ENCODE data around the gene FRRS1L.

DNA sequence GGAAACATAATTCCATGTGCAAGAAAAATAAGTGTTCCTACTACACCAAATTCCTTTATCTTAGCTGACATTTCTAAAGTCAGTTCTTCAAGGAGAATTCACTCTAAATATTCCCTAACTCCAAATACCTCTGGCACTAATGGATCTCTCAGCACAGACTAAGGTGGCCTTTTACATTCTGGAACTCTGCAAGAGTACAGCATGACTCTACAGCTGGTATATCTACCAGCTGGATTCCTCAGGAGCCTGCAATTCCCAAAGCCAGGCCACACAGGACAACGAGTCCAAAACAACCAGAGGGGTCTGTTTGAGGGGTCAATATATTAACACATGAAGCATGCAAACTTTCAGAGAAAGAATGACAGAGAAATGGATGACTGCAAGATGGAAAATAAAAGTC is 74.5 kb downstream of the FRRS1L start:
- TF ChIP-seq, protein P1, sequence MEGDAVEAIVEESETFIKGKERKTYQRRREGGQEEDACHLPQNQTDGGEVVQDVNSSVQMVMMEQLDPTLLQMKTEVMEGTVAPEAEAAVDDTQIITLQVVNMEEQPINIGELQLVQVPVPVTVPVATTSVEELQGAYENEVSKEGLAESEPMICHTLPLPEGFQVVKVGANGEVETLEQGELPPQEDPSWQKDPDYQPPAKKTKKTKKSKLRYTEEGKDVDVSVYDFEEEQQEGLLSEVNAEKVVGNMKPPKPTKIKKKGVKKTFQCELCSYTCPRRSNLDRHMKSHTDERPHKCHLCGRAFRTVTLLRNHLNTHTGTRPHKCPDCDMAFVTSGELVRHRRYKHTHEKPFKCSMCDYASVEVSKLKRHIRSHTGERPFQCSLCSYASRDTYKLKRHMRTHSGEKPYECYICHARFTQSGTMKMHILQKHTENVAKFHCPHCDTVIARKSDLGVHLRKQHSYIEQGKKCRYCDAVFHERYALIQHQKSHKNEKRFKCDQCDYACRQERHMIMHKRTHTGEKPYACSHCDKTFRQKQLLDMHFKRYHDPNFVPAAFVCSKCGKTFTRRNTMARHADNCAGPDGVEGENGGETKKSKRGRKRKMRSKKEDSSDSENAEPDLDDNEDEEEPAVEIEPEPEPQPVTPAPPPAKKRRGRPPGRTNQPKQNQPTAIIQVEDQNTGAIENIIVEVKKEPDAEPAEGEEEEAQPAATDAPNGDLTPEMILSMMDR (IDR thresholded peaks at IDR 0.05; ENCODE audit: low read length) = no peak
- TF ChIP-seq EZH2 (IDR thresholded peaks at IDR 0.05; ENCODE audit: borderline replicate concordance, low read length) = no peak

All from OCI-LY1 (cell line).